HG03520 (cell line): Measurements from ENCODE around the gene MISP3.
"Not testable (repeated sequence)": the region's sequence is repeated elsewhere in the genome, so short reads cannot be mapped to it uniquely, and the experiment has no call there.

Experiments used
- ATAC-seq: cut with Tn5 transposase; IDR thresholded peaks from one replicate; pipeline ENCODE4 v1.9.1; 2021; ENCODE audit warnings: mild to moderate bottlenecking, moderate library complexity; ENCODE audit not compliant: unreplicated experiment

MISP3 gene

DNA sequence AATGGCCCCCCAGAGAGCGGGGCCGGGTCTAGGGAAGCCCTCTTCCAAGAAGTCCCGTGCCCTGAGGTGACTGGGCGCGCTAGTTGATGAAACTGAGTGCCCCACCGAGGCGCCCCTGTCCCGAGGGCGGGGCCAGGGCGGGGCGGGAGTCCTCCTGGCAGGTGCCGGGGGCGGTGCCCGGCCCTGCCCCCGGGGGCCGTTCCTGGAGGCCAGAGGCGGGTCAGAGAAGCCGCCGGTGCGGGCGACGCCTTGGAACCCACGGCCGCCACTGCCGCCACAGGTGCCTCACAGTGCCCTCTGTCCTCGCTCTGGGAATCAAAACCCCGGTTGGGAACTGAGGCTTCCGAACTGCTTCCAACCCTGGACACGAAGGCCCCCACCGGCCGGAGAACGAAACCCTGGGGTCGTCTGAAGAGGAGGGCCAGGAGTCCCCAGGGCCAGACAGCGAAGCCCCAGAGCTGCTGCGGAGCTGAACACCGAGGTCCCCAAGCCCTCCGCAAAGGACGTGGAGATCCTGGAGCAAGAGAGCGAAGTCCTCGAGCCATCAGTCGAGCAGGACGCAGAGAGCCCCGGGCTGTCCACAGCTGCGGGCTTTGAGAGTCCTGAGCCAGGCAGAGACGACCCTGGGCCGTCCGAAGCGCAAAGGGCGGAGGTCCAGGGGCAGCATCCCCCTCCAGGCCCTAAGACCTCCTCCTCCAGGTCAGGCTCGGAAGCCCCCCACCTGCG, at the start of gene MISP3:
TSS of gene MISP3 (plus strand) at position 252 of the 726 bp plus-strand sequence. CDS start 524 bp downstream, outside the sequence.
- ATAC-seq, result peak; percentile 5

DNA sequence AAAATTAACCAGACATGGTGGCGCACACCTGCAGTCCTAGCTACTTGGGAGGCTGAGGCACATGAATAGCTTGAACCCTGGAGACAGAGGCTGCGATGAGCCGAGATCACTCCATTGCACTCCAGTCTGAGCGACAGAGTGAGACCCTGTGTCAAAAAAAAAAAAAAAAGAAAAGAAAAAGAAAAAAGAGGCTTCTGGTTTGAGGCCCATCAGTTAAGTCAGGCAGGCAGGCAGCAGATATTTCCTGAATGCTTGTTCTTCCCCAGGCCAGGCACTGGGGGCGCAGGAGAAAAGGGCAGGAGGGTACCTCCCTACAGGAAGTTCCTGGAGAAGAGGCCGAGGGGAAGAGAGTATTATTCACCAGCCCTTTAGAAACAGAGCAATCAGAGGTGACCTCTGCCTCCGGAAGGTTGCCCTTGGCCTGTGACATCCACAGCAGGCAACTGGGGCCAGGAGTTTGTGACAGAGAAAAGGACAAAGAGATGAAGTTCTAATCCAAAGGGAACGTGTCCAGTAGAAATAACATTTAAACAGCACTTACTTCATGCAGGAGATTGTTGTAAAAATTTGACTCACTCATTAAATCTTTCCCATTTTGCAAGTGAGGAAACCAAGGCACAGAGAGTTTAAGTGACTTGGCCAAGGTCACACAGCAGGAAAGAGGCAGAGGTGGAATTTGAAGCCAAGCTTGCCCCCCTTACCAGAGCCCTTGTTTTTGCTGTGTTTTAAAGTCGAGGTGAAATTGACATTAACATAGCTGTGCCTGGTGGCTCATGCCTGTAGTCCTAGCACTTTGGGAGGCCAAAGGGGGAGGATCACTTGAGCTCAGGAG, 49.0 kb upstream of the MISP3 start:
- no peak for ATAC-seq

DNA sequence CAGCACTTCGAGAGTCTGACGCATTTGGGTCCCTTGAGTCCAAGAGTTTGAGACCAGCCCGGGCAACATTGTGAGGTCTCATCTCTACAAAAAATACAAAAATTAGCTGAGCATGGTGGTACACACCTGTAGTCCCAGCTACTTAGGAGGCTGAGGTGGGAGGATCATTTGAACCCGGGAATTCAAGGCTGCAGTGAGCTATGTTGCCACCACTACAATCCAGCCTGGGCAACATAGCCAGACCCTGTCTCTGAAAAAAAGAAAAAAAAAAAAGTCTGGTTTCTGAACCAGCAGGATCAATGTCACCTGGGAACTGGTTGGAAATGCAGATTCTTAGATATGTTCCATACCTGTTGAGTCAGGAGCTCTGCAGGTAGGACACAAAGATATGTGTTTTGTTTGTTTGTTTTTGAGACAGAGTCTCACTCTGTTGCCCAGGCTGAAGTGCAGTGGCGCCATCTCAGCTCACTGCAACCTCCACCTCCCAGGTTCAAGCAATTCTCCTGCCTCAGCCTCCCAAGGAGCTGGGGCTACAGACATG, 45.9 kb upstream of the MISP3 start:
- not testable (repeated sequence) for ATAC-seq

DNA sequence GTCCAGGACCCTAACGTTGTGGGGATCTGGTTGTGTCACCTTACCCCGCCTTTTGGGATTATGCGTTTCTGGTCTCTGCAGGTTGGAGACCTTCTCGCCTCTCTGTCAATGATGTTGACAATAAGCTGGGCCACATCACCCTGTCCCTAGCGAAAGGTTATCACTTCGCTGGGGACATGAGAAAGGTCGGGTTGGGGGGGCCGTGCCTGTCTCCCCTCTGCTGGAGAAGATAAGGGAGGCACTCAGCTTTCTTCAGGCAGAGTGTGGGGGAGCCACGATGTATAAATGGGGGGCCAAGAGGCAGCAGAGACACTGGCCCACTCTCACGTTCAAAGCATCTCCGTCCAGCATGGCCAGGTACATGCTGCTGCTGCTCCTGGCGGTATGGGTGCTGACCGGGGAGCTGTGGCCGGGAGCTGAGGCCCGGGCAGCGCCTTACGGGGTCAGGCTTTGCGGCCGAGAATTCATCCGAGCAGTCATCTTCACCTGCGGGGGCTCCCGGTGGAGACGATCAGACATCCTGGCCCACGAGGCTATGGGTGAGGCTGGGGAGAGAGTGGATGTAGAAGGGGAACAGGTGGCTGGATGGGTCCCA, 44.6 kb upstream of the MISP3 start, which contains the start of gene RLN3:
TSS of gene RLN3 (plus strand) at position 293 of the 595 bp plus-strand sequence. CDS start at position 350, 57 bp downstream.
- no peak for ATAC-seq

DNA sequence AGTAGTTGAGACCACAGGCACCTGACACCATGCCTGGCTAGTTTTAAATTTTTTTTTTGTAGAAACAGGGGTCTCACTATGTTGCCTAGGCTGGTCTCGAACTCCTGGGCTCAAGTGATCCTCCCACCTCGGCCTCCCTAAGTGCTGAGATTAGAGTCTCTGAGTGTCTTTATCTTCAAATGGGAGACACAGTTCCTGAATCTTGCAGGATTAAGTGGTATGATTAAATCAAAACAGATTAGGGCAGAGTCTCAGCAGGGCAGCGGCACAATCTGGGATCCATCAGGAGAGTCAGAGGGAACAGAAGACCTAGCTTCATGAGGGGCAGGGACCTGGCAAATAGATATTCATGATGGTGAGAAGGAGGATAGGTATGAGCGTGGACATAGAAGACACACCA, 43.7 kb upstream of the MISP3 start:
- ATAC-seq, result no peak

DNA sequence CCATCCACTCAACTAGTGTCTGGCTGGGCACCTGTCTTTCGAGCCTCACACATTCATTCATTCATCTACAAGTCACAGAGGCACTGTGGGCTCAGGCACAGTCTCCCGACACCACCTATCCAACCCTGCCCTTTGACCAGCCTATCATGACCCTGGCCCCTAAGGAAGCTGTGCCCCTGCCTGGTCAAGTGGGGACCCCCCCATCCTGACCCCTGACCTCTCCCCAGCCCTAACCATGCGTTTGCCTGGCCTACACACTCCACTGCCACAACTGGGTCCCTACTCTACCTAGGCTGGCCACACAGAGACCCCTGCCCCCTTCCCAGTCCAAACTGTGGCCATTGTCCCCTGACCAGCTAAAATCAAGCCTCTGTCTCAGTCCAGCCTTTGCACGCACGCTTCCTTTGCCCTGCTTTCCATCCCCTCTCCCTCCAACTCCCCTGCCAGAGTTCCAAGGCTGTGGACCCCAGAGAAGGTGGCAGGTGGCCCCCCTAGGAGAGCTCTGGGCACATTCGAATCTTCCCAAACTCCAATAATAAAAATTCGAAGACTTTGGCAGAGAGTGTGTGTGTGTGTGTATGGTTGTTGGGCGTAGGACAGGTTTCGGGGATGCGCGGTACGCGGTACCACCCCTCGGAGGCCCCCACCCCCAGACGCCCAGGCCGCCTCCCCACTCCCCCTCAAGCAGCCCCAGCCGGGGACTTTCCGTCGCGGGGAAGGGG, 41.4 kb upstream of the MISP3 start:
- no peak for ATAC-seq

DNA sequence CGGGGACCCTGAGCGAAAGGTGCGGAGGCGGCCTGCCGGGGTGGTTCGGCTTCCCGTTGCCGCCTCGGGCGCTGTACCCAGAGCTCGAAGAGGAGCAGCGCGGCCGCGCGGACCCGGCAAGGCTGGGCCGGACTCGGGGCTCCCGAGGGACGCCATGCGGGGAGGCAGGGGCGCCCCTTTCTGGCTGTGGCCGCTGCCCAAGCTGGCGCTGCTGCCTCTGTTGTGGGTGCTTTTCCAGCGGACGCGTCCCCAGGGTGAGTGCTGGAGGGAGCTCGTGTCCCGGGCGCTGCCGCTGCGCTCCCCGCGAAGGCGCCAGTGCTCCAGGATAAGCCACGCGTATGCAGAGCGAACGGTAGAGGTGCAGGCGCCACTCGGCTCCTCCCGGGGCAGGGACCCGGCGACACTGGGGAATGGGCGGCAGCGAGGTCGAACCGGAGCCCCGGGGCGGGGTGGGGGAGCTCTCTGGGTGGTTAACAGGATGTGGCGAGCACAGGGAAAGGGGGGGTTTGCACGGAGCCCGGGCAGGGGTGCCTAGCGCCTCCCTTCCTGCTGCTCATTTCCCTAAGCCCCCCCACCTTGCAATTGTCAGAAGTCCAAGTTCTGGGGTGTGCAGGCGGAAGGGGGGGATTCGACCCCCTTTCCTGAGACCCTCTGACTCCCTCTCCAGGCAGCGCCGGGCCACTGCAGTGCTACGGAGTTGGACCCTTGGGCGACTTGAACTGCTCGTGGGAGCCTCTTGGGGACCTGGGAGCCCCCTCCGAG, 40.7 kb upstream of the MISP3 start, which contains the start of gene IL27RA:
TSS of gene IL27RA (plus strand) at position 44 of the 762 bp plus-strand sequence. CDS start at position 155, 111 bp downstream.
- no peak for ATAC-seq

DNA sequence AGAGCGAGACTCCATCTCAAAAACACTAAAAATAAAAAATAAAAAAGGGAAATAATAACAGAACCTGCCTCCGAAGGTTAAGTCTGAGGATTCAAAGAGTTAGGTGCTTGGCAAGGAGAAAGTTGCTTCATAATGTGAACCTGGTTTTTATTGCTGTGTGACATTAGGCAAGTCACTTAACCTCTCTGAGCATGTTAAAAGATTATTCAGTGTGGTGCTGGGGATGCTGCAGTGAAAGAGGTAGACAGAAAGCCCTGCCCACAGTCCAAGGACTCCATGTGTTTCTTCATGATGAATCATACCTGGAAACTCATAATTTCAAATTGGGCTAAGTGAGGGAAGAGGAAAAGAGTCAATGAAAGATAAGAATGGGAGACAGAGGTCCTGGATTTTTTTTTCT, 38.6 kb upstream of the MISP3 start:
- ATAC-seq, result no peak

DNA sequence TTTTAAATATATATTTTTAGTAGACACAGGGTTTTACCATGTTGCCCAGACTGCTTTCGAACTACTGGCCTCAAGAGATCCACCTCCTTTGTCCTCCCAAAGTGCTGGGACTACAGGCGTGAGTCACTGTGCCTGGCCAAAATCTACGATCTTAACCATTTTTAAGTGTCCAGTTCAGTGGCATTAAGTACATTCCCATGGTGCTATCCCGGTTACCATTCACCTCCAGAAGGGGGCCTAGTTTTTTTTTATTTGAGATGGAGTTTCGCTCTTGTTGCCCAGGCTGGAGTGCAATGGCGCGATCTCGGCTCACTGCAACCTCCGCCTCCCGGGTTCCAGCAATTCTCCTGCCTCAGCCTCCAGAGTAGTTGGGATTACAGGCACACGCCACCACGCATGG, 37.4 kb upstream of the MISP3 start:
- ATAC-seq, result not testable (repeated sequence)

DNA sequence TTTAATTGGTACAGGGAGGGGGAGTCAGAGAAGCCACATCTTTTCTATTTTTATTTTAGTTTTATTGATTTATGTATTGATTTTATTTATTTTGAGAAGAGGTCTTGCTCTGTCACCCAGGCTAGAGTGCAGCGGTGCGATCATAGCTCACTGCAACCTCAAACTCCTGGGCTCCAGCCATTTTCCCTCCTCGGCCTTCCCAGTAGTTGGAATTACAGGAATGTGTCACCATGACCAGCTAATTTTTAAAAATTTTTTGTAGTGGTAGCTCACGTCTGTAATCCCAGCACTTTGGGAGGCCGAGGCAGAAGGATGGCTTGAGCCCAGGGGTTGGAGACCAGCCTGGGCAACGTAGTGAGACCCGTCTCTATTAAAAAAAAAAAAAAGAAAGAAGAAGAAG, 36.9 kb upstream of the MISP3 start:
- no peak for ATAC-seq

DNA sequence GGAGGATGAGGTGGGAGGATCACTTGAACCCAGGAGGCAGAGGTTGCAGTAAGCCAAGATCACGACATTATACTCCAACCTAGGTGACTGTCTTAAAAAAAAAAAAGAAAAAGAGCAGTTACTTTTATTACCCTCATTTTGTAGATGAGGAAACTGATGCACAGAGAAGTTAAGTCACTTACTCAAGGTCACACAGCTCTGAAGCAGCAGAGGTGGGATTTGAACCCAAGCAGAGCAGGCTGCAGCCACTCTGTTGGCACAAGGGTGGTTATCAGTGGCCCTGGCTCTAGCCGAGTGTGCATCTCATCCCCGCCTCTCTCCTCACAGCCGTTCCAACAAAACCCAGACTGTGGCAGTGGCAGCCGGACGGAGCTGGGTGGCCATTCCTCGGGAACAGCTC, 33.4 kb upstream of the MISP3 start:
- no peak for ATAC-seq

DNA sequence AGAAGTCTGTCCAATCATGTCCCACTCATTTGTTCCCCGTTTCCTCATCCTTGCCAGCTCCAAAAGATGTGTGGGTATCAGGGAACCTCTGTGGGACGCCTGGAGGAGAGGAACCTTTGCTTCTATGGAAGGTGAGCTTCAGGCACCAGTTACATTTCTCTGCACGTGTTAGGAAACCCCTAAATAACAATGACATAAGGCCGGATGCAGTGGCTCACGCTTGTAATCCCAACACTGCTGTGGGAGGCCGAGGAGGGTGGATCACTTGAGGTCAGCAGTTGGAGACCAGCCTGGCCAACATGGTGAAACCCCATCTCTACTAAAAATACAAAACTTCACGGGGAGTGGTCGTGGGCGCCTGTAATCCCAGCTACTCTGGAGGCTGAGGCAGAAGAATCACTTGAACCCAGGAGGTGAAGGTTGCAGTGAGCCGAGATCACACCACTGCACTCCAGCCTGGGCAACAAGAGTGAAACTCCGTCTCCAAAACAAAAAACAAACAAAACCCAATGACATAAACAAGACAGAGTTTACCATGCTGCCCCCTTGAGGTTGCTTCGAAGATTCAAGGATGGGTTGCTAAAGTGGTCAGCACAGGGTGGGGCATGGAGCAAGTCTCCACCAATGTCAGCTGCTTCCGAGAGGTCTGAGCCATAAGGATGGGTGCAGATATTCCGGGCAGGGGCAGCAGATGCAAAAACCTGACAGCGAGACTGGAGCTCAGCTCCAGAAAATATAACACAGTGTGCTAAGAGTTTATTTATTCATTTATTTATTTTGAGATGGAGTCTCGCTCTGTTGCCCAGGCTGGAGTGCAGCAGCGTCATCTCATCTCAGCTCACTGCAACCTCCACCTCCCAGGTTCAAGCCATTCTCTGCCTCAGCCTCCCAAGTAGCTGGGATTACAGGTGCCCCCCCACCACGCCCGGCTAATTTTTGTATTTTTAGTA, 29.7 kb upstream of the MISP3 start:
- ATAC-seq, result not testable (repeated sequence)

DNA sequence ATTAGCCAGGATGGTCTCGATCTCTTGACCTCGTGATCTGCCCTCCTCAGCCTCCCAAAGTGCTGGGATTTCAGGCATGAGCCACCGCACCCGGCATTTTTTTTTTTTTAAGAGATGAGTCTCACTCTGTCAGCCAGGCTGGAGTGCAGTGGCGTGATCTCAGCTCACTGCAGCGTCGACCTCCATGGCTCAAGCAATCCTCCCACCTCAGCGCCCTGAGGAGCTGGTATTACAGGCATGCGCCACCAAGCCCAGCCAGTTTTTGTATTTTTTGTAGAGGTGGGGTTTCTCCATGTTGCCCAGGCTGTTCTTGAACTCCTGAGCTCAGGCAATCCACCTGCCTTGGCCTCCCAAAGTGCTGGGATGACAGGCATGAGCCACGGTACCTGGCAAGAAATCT, 24.7 kb upstream of the MISP3 start:
- not testable (repeated sequence) for ATAC-seq

DNA sequence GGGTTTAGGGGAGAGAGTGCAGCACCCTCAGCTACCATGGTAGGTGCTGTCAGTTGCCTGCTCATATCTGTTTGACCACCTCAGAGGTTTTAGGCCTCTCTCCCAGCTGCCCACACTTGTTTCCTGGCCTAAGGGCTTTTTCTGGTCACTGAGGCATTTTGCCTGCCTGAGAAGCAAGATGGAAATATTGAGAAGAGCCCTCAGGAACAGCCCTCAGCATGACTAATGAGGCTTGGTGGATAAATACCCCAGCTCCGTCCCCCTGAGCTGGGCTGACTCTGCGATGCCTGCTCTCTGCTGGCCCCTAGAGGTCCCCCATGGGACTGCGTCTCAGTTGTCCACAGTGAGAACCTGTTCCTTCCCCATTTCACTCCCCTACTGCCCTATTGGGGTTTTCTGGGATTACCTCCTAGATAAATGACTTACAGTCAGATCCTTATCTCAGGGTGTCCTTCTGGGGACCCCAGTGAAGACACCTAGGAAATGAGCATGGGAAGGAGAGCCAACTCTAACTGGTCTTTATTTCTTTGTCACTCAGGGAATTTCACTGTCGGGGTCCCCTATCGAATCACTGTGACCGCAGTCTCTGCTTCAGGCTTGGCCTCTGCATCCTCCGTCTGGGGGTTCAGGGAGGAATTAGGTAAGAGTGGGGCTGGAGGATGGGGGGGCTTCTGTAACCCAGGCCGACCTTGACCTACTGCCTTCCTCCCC, 24.0 kb upstream of the MISP3 start:
- ATAC-seq, result no peak

DNA sequence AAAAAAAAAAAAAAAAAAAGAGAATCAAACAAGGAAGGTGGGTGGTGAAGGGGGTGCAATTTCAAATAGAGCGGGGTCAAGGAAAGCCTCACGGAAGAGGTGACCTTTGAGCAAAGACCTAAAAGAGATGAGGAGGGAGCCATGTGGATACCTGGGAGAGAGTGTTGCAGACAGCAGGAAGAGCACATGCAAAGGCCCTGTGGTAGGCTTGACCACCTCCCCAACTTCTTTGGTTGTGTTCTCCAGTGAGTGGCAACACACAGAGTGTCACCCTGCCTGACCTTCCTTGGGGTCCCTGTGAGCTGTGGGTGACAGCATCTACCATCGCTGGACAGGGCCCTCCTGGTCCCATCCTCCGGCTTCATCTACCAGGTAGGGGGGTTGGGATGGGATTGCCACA, 22.1 kb upstream of the MISP3 start:
- no peak for ATAC-seq

DNA sequence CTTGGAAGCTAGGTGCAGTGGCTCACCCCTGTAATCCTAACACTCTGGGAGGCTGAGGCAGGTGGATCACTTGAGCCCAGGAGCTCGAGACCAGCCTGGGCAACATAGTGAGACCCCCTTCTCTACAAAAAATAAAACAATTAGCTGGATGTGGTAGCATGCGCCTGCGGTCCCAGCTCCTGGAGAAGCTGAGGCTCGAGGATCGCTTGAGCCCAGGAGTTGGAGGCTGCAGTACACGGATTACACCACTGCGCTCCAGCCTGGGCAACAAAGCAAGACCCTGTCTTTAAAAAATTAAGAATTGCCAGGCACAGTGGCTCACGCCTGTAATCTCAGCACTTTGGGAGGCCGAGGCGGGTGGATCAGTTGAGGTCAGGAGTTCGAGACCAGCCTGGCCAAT, 21.6 kb upstream of the MISP3 start:
- not testable (repeated sequence) for ATAC-seq

DNA sequence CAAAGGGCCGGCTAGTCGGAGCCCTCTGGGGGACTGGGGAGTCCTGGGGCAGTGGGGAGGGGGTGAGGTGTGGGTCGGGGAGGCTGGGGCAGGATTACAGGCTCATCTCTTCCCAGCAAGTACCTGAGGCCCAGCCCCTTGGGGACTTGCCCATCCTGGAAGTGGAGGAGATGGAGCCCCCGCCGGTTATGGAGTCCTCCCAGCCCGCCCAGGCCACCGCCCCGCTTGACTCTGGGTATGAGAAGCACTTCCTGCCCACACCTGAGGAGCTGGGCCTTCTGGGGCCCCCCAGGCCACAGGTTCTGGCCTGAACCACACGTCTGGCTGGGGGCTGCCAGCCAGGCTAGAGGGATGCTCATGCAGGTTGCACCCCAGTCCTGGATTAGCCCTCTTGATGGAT, 20.6 kb upstream of the MISP3 start:
- no peak for ATAC-seq

DNA sequence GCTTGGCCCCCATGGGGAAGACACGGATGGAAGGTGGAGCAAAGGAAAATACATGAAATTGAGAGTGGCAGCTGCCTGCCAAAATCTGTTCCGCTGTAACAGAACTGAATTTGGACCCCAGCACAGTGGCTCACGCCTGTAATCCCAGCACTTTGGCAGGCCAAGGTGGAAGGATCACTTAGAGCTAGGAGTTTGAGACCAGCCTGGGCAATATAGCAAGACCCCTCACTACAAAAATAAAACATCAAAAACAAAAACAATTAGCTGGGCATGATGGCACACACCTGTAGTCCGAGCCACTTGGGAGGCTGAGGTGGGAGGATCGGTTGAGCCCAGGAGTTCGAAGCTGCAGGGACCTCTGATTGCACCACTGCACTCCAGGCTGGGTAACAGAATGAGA, 20.1 kb upstream of the MISP3 start:
- ATAC-seq, result no peak
